Endodermal cell (in vitro differentiated cells): ENCODE measurements around the gene AGPS. TPM values are rescaled to one million over a fixed set of nuclear protein-coding genes. Genes with fewer than 3 reads are reported as not detected.

ENCODE experiments used
- DNase-seq: peaks from one replicate; pipeline ENCODE4 v3.0.0-alpha.2; 2017
- H3K27ac ChIP-seq: 2 replicates; pipeline ENCODE4 v1.5.1; 2013; ENCODE audit warnings: mild to moderate bottlenecking, low read depth, low read length, moderate library complexity
- H3K27me3 ChIP-seq: 2 replicates; pipeline ENCODE4 v1.6.1; 2013; ENCODE audit warnings: mild to moderate bottlenecking, low read length, moderate library complexity; ENCODE audit not compliant: insufficient read depth, control insufficient read depth, poor library complexity, severe bottlenecking
- H3K36me3 ChIP-seq: 2 replicates; pipeline ENCODE4 v1.7.0; 2013; ENCODE audit warnings: mild to moderate bottlenecking, low read length, moderate library complexity; ENCODE audit not compliant: control insufficient read depth, insufficient read depth
- H3K4me1 ChIP-seq: one replicate; pipeline ENCODE4 v1.7.0; 2013; ENCODE audit warnings: low read length; ENCODE audit not compliant: control insufficient read depth, insufficient read depth
- H3K4me3 ChIP-seq: 2 replicates; pipeline ENCODE4 v1.5.1; 2013; ENCODE audit warnings: mild to moderate bottlenecking, low read length, moderate library complexity
- H3K9ac ChIP-seq: 2 replicates; pipeline ENCODE4 v1.6.1; 2013; ENCODE audit warnings: mild to moderate bottlenecking, low read length, moderate library complexity; ENCODE audit not compliant: poor library complexity, severe bottlenecking; ENCODE audit errors: extremely low read depth
- H3K9me3 ChIP-seq: 2 replicates; pipeline ENCODE4 v1.6.1; 2013; ENCODE audit warnings: mild to moderate bottlenecking, low read length, moderate library complexity; ENCODE audit not compliant: control insufficient read depth
- H3K27ac Mint-ChIP-seq: 2 replicates; pipeline ENCODE4 v1.8.0; 2020; ENCODE audit warnings: mixed read lengths
- H3K27me3 Mint-ChIP-seq: 2 replicates; pipeline ENCODE4 v1.8.0; 2021; ENCODE audit warnings: mild to moderate bottlenecking, mixed read lengths; ENCODE audit not compliant: insufficient read depth
- H3K36me3 Mint-ChIP-seq: 2 replicates; pipeline ENCODE4 v1.8.0; 2020; ENCODE audit warnings: low read depth, mixed read lengths
- H3K4me1 Mint-ChIP-seq: 2 replicates; pipeline ENCODE4 v1.8.0; 2020; ENCODE audit warnings: mixed read lengths
- H3K4me3 Mint-ChIP-seq: 2 replicates; pipeline ENCODE4 v1.8.0; 2020; ENCODE audit warnings: mild to moderate bottlenecking, moderate library complexity, mixed read lengths
- H3K9me3 Mint-ChIP-seq: 2 replicates; pipeline ENCODE4 v1.8.0; 2020; ENCODE audit warnings: mild to moderate bottlenecking, mixed read lengths
- CTCF ChIP-seq: fragments of 200-600 bp; sonication (generic); conservative IDR thresholded peaks from 2 replicates; pipeline ENCODE4 v1.5.0; 2021; ENCODE audit warnings: antibody characterized with exemption, mild to moderate bottlenecking
- WGBS, 2 experiments: methylation state at CpG; one replicate each; pipeline versions ENCODE4 v1.1.5 to v1.1.7; 2013; ENCODE audit warnings: missing lambda C conversion rate in 2 of 2, mixed read lengths in 1 of 2; ENCODE audit not compliant: insufficient coverage in 1 of 2, insufficient read length in 1 of 2; 5-methylcytosine and 5-hydroxymethylcytosine counted together
- total RNA-seq, 2 donors: library from RNA; stranded (reverse); fragmentation: NEBNext Ultra II Directional in 1 of 2; extraction: Animal tissue kit (Norgen Biotek cat#: 25700) in 1 of 2; gene quantifications; 2 replicates in 1 of 2; 3 replicates in 1 of 2; pipeline ENCODE4 v1.2.1, GENCODE V29; 2021

AGPS gene
- total RNA-seq, 2 donors from 2014 or later: 76.8 to 86.1 TPM

- WGBS, 2 experiments: no CpG with 5 or more reads among the region's 1 CpG
- TF ChIP-seq CTCF: no peak
- H3K9me3 ChIP-seq: no peaks in the 10 kb centered on the region
- H3K4me1 ChIP-seq: no peaks in the 10 kb centered on the region
- no peak overlapping the region for H3K27ac ChIP-seq
- Mint-ChIP-seq H3K36me3 (peaks cover 4% of the 10 kb centered on the region), H3K4me3 (no peak overlapping the region), H3K27me3 (no peaks in the 10 kb centered on the region), H3K27ac (no peak overlapping the region), H3K4me1 (peaks cover 8% of the 10 kb centered on the region), H3K9me3 (no peaks in the 10 kb centered on the region)
- no peak overlapping the region for H3K4me3 ChIP-seq
- no peak overlapping the region for H3K9ac ChIP-seq
- no peaks in the 10 kb centered on the region for H3K27me3 ChIP-seq
- H3K36me3 ChIP-seq: peaks cover 68% of the 10 kb centered on the region
- no peak for DNase-seq
Measured at GRCh38 chr2:177501186-177501585, 108.6 kb downstream of the AGPS start.

- Histone ChIP-seq H3K9ac (no peak overlapping the region), H3K36me3 (peaks cover 79% of the 10 kb centered on the region), H3K4me1 (no peaks in the 10 kb centered on the region), H3K27ac (no peak overlapping the region), H3K9me3 (no peaks in the 10 kb centered on the region), H3K4me3 (no peak overlapping the region), H3K27me3 (no peaks in the 10 kb centered on the region)
- TF ChIP-seq CTCF: no peak
- H3K36me3 Mint-ChIP-seq: peaks cover 22% of the 10 kb centered on the region
- no peak overlapping the region for H3K4me3 Mint-ChIP-seq
- H3K27me3 Mint-ChIP-seq: no peaks in the 10 kb centered on the region
- no peaks in the 10 kb centered on the region for H3K9me3 Mint-ChIP-seq
- DNase-seq: no peak
- no peak overlapping the region for H3K27ac Mint-ChIP-seq
- peaks cover 8% of the 10 kb centered on the region for H3K4me1 Mint-ChIP-seq
Measured at GRCh38 chr2:177506505-177506904, 113.9 kb downstream of the AGPS start.

DNA sequence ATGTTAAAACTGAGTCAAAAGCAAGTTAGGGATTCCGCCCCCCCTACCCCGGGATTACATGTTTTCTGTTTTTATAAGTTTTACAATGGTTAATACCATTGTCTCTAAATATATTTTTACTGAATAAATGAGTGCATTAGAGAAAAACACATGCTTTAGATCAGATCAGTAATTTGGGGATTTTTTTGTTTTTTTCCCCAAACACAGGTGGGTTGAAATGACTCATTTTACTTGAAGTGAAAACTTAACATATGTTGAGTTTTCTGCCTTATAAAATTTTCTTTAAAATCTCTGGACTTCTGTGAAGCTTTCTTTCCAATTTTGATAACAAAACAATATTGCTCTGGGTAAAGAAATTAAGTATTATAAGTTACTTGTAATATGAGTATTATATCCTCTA lies 114.4 kb downstream of the AGPS start:
- H3K9me3 ChIP-seq: no peaks in the 10 kb centered on the region
- Mint-ChIP-seq H3K9me3 (no peaks in the 10 kb centered on the region), H3K36me3 (peaks cover 24% of the 10 kb centered on the region), H3K4me1 (peaks cover 8% of the 10 kb centered on the region), H3K27ac (no peak overlapping the region), H3K4me3 (no peak overlapping the region), H3K27me3 (no peaks in the 10 kb centered on the region)
- 100% methylated on average over 2 of the region's 2 CpGs; no CpG with 5 or more reads in 1 of the 2 experiments for WGBS, 2 experiments
- H3K27me3 ChIP-seq: no peaks in the 10 kb centered on the region
- no peaks in the 10 kb centered on the region for H3K4me1 ChIP-seq
- H3K4me3 ChIP-seq: no peak overlapping the region
- peaks cover 81% of the 10 kb centered on the region for H3K36me3 ChIP-seq
- no peak for TF ChIP-seq CTCF
- no peak overlapping the region for H3K27ac ChIP-seq
- no peak for DNase-seq
- H3K9ac ChIP-seq: no peak overlapping the region
